ENCODE results near the gene DCDC2B.
"Not testable (repeated sequence)": the region's sequence is repeated elsewhere in the genome, so short reads cannot be mapped to it uniquely, and the experiment has no call there.

The DCDC2B gene

GRCh38 chr1:32228771-32229170, 19.9 kb downstream of the DCDC2B start:
- DNase-seq, result no peak

- no peak for DNase-seq
Measured at GRCh38 chr1:32231843-32232432, 23.0 kb downstream of the DCDC2B start.

DNA sequence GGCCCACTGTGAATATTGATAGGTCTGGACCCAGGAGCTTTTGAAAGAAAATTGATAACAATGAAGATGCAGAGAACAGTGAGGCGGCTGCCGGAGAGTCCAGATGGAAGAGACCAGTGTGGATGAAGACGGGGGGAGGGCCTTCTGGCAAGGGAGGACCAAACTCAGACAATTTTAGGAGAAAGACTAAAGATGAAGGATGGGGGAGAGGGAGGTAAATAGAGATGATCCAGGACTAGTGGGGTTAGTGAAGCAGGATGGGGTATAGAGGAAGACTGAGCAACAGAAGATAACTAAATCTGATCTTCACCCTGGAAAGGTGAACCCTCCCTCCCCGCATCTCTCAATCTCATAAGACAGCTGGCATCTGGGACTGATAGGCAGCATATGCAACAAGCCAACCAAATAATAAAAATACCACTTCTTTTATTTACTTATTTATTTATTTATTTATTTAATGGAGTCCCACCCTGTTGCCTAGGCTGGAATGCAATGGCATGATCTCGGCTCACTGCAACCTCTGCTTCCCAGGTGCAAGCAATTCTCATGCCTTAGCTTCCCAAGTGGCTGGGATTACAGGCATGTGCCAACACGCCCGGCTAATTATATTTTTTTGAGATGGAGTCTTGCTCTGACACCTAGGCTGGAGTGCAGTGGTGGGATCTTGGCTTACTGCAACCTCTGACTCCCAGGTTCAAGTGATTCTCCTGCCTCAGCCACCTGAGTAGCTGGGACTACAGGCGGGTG, 23.8 kb downstream of the DCDC2B start:
- no peak for DNase-seq

- no peak for DNase-seq
Measured at GRCh38 chr1:32234792-32235191, 25.9 kb downstream of the DCDC2B start.

GRCh38 chr1:32239337-32239736, 30.4 kb downstream of the DCDC2B start:
- DNase-seq, result no peak

DNA sequence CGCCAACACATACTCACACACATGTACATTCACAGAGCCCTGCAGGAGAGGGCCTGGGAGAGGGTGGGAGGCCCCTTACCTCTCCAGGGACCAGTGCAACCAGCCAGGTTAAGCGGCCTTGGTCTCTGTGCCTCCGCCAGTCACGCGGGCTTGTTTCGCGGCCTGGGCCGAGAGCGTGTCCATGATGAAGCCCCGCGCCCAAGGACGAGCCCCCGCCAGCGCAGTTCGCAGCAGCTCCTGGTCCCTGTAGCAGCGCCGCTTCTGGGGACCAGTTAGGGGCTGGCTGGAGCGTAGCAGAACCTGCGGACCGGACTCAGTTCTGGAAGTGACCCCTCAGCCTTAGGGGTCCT, 30.9 kb downstream of the DCDC2B start:
- no peak for DNase-seq

DNA sequence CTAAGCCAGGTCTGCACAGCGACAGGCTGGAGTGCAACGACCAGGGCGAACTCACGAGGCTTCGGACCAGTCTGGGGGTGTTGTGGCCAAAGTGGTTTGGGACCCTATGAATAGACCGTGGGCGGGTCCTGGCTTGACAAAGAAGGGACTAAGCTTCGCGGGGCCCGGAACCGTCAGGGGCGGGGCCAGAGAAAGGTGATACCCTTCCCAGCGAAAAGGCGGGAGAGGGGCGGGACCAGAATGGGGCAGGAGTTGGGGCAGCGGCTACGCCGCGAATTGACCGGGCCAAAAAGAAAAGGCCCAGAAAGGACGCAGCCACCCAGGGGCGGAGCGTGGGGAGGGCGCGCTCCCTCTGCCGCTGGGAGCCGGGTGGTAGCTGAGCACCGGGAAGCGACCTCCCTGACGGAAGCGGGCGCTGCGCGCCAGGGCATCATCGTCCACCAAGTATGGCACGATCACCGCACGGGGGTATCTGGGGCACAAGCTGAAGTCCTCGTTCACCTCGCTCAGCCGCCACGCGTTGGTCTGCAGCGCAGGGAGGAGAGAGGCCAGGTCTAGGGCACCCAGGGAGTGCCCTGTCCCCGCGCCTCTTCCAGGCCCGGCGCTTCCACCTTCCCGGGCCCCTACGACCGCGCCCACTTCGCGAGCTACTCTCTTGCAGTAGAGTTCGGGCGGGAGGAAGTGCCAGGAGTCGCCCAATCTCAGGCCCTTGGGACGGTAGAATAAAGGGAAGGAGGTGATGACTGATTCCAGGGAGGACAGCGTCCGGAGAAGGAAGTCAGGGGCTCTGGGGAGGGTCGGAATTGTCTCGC, 31.5 kb downstream of the DCDC2B start:
- DNase-seq, result peak; percentile 48

DNA sequence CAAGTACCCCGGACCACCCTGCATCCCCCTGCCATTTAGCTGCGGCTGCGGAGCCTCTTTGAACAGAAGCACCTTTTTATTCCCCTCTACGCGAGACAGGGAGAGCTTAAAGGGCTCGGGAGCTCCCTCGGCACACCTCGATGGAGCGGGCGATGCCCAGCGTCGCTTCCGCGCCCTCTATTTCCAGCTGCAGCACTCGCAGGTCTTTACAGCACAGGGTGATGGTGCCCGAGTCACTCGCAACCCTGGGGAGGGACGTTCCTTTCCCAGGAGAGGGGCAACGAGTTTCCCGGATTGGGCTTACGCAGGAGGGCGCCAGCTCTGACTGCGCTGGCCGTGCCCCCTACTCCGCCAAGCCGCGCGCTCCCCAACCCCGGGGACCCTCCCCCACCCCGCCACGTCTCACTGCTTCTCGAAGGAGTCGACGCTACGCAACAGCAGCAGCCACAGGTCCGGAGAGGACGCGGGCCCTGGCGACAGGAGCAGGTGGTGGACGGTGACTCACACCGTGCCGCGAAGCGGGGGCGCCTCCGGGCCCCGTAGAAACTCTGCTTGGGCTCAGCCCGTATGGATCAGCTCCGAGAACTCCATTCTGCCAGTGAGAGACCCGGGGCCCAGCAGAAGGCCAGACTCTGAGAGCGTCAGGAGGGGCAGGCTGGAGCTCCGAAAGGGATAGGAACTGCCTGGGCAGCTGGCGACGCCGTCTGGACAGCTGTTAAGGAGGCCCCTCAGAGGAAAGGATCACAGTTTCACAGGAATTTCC, 32.3 kb downstream of the DCDC2B start:
- DNase-seq, result peak; percentile 29

DNA sequence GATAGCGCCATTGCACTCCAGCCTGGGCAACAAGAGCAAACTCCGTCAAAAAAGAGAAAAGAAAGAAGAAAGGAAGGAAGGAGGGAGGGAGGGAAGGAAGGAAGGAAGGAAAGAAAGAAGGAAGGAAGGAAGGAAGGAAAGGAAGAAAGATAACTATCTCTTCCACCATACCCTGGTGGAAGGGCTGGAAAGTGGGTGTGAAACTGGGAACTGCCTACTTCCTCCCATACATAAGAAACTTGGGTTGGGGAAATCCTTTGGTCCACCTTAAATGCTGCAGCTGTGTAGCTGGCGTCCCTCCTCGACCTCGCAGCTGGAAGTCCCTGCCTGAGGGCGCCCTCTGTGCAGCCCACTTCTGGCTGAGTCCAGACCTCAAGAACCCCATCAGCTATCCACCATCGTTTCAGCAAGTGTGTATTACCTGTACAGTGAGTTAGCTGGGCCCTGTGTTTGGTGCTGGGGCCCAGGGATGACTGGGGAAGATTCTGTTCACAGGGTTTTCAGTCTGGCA, 33.5 kb downstream of the DCDC2B start:
- no peak for DNase-seq

GRCh38 chr1:32246888-32247273, 38.0 kb downstream of the DCDC2B start, which contains the start of gene FAM167B:
TSS of gene FAM167B (plus strand) at chr1:32247222. CDS start at chr1:32247422, 200 bp downstream.
- no peak for DNase-seq

- no peak for DNase-seq
Measured at GRCh38 chr1:32247452-32247851, 38.6 kb downstream of the DCDC2B start.

- peak; percentile 93 for DNase-seq
Measured at GRCh38 chr1:32247983-32248889, 39.3 kb downstream of the DCDC2B start.

DNA sequence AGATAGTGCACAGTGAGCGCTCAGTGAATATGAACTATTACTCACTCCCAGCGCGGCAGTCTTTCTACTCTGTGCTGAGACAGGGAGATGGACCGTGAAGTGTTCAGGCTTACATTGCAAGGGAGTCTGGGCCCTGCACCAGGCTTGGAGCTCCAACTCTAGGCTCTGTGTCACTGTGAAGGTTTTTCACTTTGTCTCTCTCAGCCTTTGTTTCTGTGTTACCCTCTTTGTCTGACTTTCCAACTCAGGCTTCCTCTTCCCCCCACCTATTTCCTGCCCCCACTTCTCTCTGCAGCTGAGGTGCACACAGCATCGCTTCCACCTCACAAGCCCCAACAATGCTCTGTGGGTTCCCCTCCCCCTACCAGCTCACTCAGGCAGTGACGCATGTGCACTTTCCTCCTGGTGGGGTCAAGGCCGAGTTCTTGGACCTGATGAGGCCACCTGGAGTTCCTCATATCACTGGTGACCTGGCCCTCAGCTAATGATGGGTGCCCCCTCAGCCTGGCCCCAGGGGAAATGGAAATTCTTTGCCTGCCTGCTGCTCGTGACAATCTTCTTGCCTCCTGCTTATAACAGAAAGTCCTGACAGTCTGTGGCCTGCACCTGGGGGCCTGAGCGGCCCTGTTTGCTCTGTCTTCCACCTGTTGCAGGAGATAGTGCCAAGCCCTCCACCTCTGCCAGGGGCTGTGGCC, 41.1 kb downstream of the DCDC2B start:
- DNase-seq, result peak; percentile 93

GRCh38 chr1:32250893-32251716, 42.2 kb downstream of the DCDC2B start, which contains the start of gene LCK:
TSS of gene LCK (plus strand) at chr1:32251265. CDS start at chr1:32274330, 23,065 bp downstream.
- peak; percentile 84 for DNase-seq

GRCh38 chr1:32255072-32256071, 46.5 kb downstream of the DCDC2B start:
- peak; percentile 74 for DNase-seq

DNA sequence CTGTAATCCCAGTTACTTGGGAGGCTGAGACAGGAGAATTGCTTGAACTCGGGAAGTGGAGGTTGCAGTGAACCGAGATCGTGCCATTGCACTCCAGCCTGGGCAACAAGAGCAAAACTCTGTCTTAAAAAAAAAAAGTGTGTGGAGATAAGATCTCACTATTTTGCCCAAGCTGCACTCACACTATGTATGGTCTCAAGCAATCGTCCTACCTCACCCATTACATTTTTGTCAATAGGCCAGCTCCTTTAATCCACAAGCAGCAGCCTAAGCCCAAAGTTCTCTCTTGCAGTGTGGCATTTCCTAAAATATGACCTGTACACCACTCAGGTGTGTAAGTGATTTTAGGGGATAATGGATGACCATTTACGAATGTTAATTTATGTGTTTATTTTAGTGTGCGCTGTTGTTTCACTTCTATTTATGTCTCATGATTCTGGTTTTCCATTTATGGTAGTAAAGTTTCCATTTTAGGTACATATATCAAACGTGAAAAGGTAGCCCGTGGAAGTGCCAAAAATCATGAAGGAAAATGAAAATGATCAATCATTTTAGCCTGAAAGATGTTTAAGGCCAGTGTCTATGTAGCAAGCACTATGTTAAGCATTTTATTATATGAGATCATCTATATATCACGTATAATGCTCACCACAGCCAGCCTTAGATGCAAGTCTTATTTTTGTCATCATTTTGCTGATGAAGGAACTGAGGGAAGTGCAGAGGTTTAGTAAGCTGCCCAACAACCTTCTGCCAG, 47.8 kb downstream of the DCDC2B start:
- DNase-seq, result peak; percentile 51

GRCh38 chr1:32257227-32257508, 48.3 kb downstream of the DCDC2B start:
- no peak for DNase-seq

DNA sequence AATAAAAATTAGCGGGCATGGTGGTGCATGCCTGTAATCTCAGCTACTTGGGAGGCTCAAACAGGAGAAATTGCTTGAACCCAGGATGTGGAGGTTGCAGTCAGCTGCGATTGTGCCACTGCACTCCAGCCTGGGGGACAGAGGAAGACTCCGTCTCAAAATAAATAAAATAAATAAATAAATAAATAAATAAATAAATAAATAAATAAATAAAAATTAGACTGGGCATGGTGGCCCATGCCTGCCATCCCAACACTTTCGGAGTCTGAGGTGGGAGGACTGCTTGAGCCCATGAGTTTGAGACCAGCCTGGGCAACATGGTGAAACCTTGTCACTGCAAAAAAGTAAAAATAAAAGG, 54.3 kb downstream of the DCDC2B start:
- DNase-seq, result not testable (repeated sequence)

All from activated CD4-positive, alpha-beta T cell treated with anti-CD3 and anti-CD28 coated beads, Interleukin-10, Interleukin-2, amounts not matched to agents 100 ng/mL and 50 ng/mL, durations not matched to agents 16 hours and 8 hours (primary cell).